HepG2 (cell line): Measurements from ENCODE around the gene LLGL1. TPM values are rescaled to one million over a fixed set of nuclear protein-coding genes. Genes with fewer than 3 reads are reported as not detected.

ENCODE experiments used
- ATAC-seq: fragments of 200-7000 bp; cut with Tn5 transposase; 3 replicates; pipeline ENCODE4 v1.9.1; 2020; ENCODE audit warnings: mild to moderate bottlenecking, moderate library complexity
- BruUV-seq: library from RNA; stranded (reverse); fragments of 400-500 nt; replicated peaks from 2 replicates; lab custom pipeline; 2021; lab: Mats Ljungman, UMichigan
- CTCF ChIA-PET: fragments of 300-600 bp; formaldehyde crosslinking; extraction: SDS; loops from one replicate; lab custom pipeline; 2021; ENCODE audit warnings: low total read pairs, inconsistent platforms, low intra/inter-chr PET ratio; lab: Yijun Ruan, JAX
- POLR2A ChIA-PET: fragments of 350-600 bp; sonication (Branson Sonifier 250); formaldehyde crosslinking; loops from one replicate; lab custom pipeline; 2020; ENCODE audit warnings: antibody characterized with exemption, inconsistent platforms; lab: Yijun Ruan, JAX
- DNase-seq: peaks from one replicate; pipeline ENCODE4 v3.0.0-alpha.2; 2015; ENCODE audit warnings: low spot score
- FAIRE-seq: peaks from 3 replicates; lab custom pipeline; 2011; peaks lifted over from hg19 to GRCh38; lab: Jason Lieb, UNC
- H2AFZ ChIP-seq: one replicate; pipeline ENCODE4 v1.6.1; 2011; ENCODE audit warnings: low read length, inconsistent platforms
- H3K27ac ChIP-seq: fragments of 300-600 bp; 3 replicates; pipeline ENCODE4 v1.8.0; 2011; ENCODE audit warnings: mixed run types, mild to moderate bottlenecking, mixed read lengths, low read length, inconsistent platforms; ENCODE audit not compliant: insufficient read depth; ENCODE audit errors: extremely low read length
- H3K27me3 ChIP-seq, 2 experiments: fragments of 200-600 bp in 1 of 2; 2 replicates in 1 of 2; 3 replicates in 1 of 2; pipeline versions ENCODE4 v1.6.0 to v1.8.0; 2011; ENCODE audit warnings: low read length in 2 of 2, mild to moderate bottlenecking in 2 of 2, moderate library complexity in 2 of 2, inconsistent platforms in 1 of 2; ENCODE audit not compliant: insufficient read depth in 2 of 2, control insufficient read depth in 1 of 2
- H3K36me3 ChIP-seq, 2 experiments: fragments of 200-600 bp in 1 of 2; replicated peaks in 1 of 2; 2 replicates in 1 of 2; 3 replicates in 1 of 2; pipeline versions ENCODE4 v1.5.1 to v1.8.0; 2011; ENCODE audit warnings: low read length in 2 of 2, inconsistent platforms in 1 of 2; ENCODE audit not compliant: insufficient read depth in 2 of 2, control insufficient read depth in 1 of 2
- H3K4me1 ChIP-seq: 2 replicates; pipeline ENCODE4 v1.5.1; 2012; ENCODE audit warnings: low read length, inconsistent platforms; ENCODE audit not compliant: insufficient read depth
- H3K4me2 ChIP-seq: 2 replicates; pipeline ENCODE4 v1.6.0; 2011; ENCODE audit warnings: low read depth, low read length, inconsistent platforms
- H3K4me3 ChIP-seq, 3 experiments: fragments of 200-600 bp in 1 of 3; sonication (generic), shearing (Covaris generic) in 1 of 3; replicated peaks in 1 of 3; 2 replicates each; pipeline ENCODE4 v1.5.1; 2011 to 2016; ENCODE audit warnings: low read length in 3 of 3, inconsistent platforms in 2 of 3, low read depth in 2 of 3, mild to moderate bottlenecking in 2 of 3, control low read depth in 1 of 3, mixed read lengths in 1 of 3; ENCODE audit not compliant: insufficient read depth in 1 of 3
- H3K79me2 ChIP-seq: one replicate; pipeline ENCODE4 v1.6.1; 2011; ENCODE audit warnings: low read length, inconsistent platforms; ENCODE audit not compliant: insufficient read depth
- H3K9ac ChIP-seq: 2 replicates; pipeline ENCODE4 v1.6.0; 2011; ENCODE audit warnings: mild to moderate bottlenecking, low read depth, low read length, inconsistent platforms; ENCODE audit not compliant: insufficient read depth
- H3K9me3 ChIP-seq: 2 replicates; pipeline ENCODE4 v1.5.1; 2012; ENCODE audit warnings: mild to moderate bottlenecking, low read length
- H4K20me1 ChIP-seq: 2 replicates; pipeline ENCODE4 v1.6.0; 2011; ENCODE audit warnings: inconsistent platforms, mild to moderate bottlenecking, low read length, moderate library complexity; ENCODE audit not compliant: insufficient read depth
- ATM ChIP-seq: fragments of 450-650 bp; IDR thresholded peaks from 2 replicates; pipeline ENCODE4 v1.7.1; 2017; ENCODE audit warnings: mild to moderate bottlenecking, borderline replicate concordance
- DBP ChIP-seq: sonication (generic); formaldehyde crosslinking; IDR thresholded peaks from 2 replicates; pipeline ENCODE4 v1.4.0; 2020; ENCODE audit warnings: missing genetic modification reagents; ENCODE audit errors: not compliant biosample characterization
- MNT ChIP-seq: fragments of 450-650 bp; IDR thresholded peaks from 2 replicates; pipeline ENCODE4 v1.6.1; 2016
- ZNF343 ChIP-seq: sonication (generic); formaldehyde crosslinking; IDR thresholded peaks from 2 replicates; pipeline ENCODE4 v1.4.0; 2020; ENCODE audit warnings: mild to moderate bottlenecking, missing genetic modification reagents
- WGBS: methylation state at CpG from one replicate; pipeline ENCODE4 v1.1.6; 2017; ENCODE audit warnings: low lambda C conversion rate; 5-methylcytosine and 5-hydroxymethylcytosine counted together
- in situ Hi-C: cut with HindIII; loops from 2 replicates; pipeline ENCODE4 v1.10.0; 2017; ENCODE audit warnings: low pct_unique_long_range_greater_than_20kb; ENCODE audit not compliant: extremely low pct_ligation_motif_present
- intact Hi-C: fragments of 100-400 bp; cut with micrococcal nuclease; formaldehyde crosslinking; loops from one replicate; pipeline ENCODE4 v1.10.0; 2022; ENCODE audit not compliant: unreplicated experiment
- polyA plus RNA-seq, 8 experiments: library from polyadenylated mRNA; depleted of rRNA in 3 of 8; stranded (reverse) in 7 of 8; unstranded in 1 of 8; fragments of >200 nt; fragmentation: Illumina TruSeq in 4 of 8; extraction: Trizol in 4 of 8; gene quantifications; 2 replicates each; pipeline versions ENCODE4 v1.2.1 to v1.2.3, GENCODE V29; 2011 to 2016; ENCODE audit warnings: low read depth in 4 of 8, missing spikeins in 1 of 8, mixed read lengths in 1 of 8; ENCODE audit not compliant: insufficient read depth in 1 of 8
- total RNA-seq, 5 experiments: library from RNA; depleted of rRNA; stranded (reverse); fragments of >200 nt; fragmentation: Illumina TruSeq; extraction: Trizol; gene quantifications; 2 replicates each; pipeline ENCODE4 v1.2.3, GENCODE V29; 2016; ENCODE audit warnings: low read depth in 1 of 5

The LLGL1 gene
- total and polyA plus RNA-seq, 2 of the 13 experiments (the other 11 are each of a cell fraction or from before 2014, with no cell fraction given) = 15.0 to 15.3 TPM

- DNase-seq = no peak
- H3K9ac ChIP-seq = no peak overlapping the region
- H3K4me2 ChIP-seq = no peak overlapping the region
- H3K36me3 ChIP-seq = peaks cover 8 to 23% of the 10 kb centered on the region in 2 experiments; a peak in 4 of 5 replicates
- H4K20me1 ChIP-seq = peaks cover 4% of the 10 kb centered on the region; the same call in 1 of the 2 replicates
- no peak overlapping the region for H3K27ac ChIP-seq
- H3K9me3 ChIP-seq = no peaks in the 10 kb centered on the region
- H3K4me1 ChIP-seq = peaks cover 38% of the 10 kb centered on the region
- CTCF ChIA-PET = no interaction called here
- TF ChIP-seq MNT (peak; percentile 90), DBP (CRISPR knock-in tag) (no peak)
- 57% methylated on average over 4 of the region's 14 CpGs for WGBS
- intact Hi-C loops = no loop called here
- no peak overlapping the region for H2AFZ ChIP-seq
- no peak overlapping the region for H3K4me3 ChIP-seq
- FAIRE-seq = no peak
- peaks cover 21% of the 10 kb centered on the region for H3K79me2 ChIP-seq
- no TSS peak for BruUV-seq
- H3K27me3 ChIP-seq = no peaks in the 10 kb centered on the region
- no peak for ATAC-seq
- POLR2A ChIA-PET = no interaction called here
- in situ Hi-C loops = no loop called here
Measured at GRCh38 chr17:18230288-18231141, 5.1 kb downstream of the LLGL1 start.

GRCh38 chr17:18231164-18231563, 5.7 kb downstream of the LLGL1 start:
- Histone ChIP-seq H3K4me2 (no peak overlapping the region), H3K36me3 (peaks cover 8 to 23% of the 10 kb centered on the region in 2 experiments; a peak in 4 of 5 replicates), H2AFZ (no peak overlapping the region), H3K4me3 (no peak overlapping the region), H3K27ac (no peak overlapping the region), H3K4me1 (peaks cover 36% of the 10 kb centered on the region), H3K9me3 (no peaks in the 10 kb centered on the region), H3K27me3 (no peaks in the 10 kb centered on the region), H3K79me2 (peaks cover 18% of the 10 kb centered on the region), H3K9ac (no peak overlapping the region), H4K20me1 (peaks cover 4% of the 10 kb centered on the region; the same call in 1 of the 2 replicates)
- CTCF ChIA-PET = no interaction called here
- FAIRE-seq = no peak
- no peak for ATAC-seq
- BruUV-seq = no TSS peak
- POLR2A ChIA-PET = no interaction called here
- TF ChIP-seq ZNF343 (CRISPR knock-in tag) = no peak
- TF ChIP-seq ATM = no peak
- WGBS = 81% methylated on average over 9 of the region's 9 CpGs
- intact Hi-C loops = no loop called here
- DNase-seq = no peak
- in situ Hi-C loops = no loop called here
